Upper lobe of left lung (tissue), 4 donors: ENCODE measurements around the gene OR2L8.

ENCODE experiments used
- CTCF ChIP-seq, 6 experiments: fragments of 450-650 bp in 4 of 6; fragments of 200-600 bp in 2 of 6; sonication (generic) in 2 of 6; IDR thresholded peaks; one replicate each; pipeline ENCODE4 v1.5.1; 2016 to 2019; ENCODE audit warnings: antibody characterized with exemption in 6 of 6
- EP300 ChIP-seq, 4 donors: sonication (generic); formaldehyde crosslinking; IDR thresholded peaks; one replicate each; pipeline ENCODE4 v1.5.1; 2017; ENCODE audit warnings: antibody characterized with exemption in 4 of 4, control low read depth in 2 of 4
- POLR2A ChIP-seq, 4 donors: fragments of 450-650 bp; IDR thresholded peaks; one replicate each; pipeline ENCODE4 v1.5.1; 2016 to 2017; ENCODE audit warnings: antibody characterized with exemption in 4 of 4, mild to moderate bottlenecking in 2 of 4
- POLR2AphosphoS5 ChIP-seq, 2 donors: sonication (generic); formaldehyde crosslinking; IDR thresholded peaks; one replicate each; pipeline ENCODE4 v1.5.1; 2017; ENCODE audit warnings: antibody characterized with exemption in 2 of 2

- TF ChIP-seq CTCF (IDR thresholded peaks at IDR 0.05) (no peak), POLR2A (IDR thresholded peaks at IDR 0.05) (no peak), EP300 (IDR thresholded peaks at IDR 0.05) (no peak), POLR2AphosphoS5 (IDR thresholded peaks at IDR 0.05) (no peak)
These were observed 34.9 kb upstream of the OR2L8 start for GRCh38 chr1:247913786-247914185.
